IMR-90 (cell line): ENCODE measurements around the gene ZXDC. TPM values are rescaled to one million over a fixed set of nuclear protein-coding genes. Genes with fewer than 3 reads are reported as not detected.

ENCODE experiments used
- ATAC-seq: fragments of 200-7000 bp; cut with Tn5 transposase; 2 replicates; pipeline ENCODE4 v1.9.1; 2020; ENCODE audit warnings: low read depth, mild to moderate bottlenecking, moderate library complexity
- BruUV-seq: library from RNA; stranded (reverse); fragments of 400-500 nt; replicated peaks from 2 replicates; lab custom pipeline; 2021; lab: Mats Ljungman, UMichigan
- CTCF ChIA-PET: fragments of 300-600 bp; formaldehyde crosslinking; extraction: SDS; loops from one replicate; lab custom pipeline; 2021; ENCODE audit warnings: antibody characterized with exemption; lab: Yijun Ruan, JAX
- POLR2A ChIA-PET: fragments of 300-600 bp; sonication (Branson Sonifier 250); formaldehyde crosslinking; loops from one replicate; lab custom pipeline; 2022; ENCODE audit warnings: antibody characterized with exemption; ENCODE audit not compliant: unreplicated experiment; lab: Charles Lee
- DNase-seq: peaks from one replicate; pipeline ENCODE4 v3.0.0; 2013
- H2AFZ ChIP-seq: replicated peaks from 2 replicates; pipeline ENCODE3; 2013; ENCODE audit warnings: low read length, mild to moderate bottlenecking; ENCODE audit not compliant: poor library complexity
- H2AK5ac ChIP-seq: 2 replicates; pipeline ENCODE4 v1.6.1; 2013; ENCODE audit warnings: low read depth, low read length, inconsistent platforms
- H2AK9ac ChIP-seq: replicated peaks from 2 replicates; pipeline ENCODE3; 2013; ENCODE audit warnings: mild to moderate bottlenecking, low read depth, low read length, moderate library complexity; ENCODE audit not compliant: poor library complexity
- H2BK120ac ChIP-seq: 2 replicates; pipeline ENCODE4 v1.6.1; 2013; ENCODE audit warnings: low read depth, low read length, inconsistent platforms
- H2BK15ac ChIP-seq: 3 replicates; pipeline ENCODE4 v1.6.1; 2013; ENCODE audit warnings: low read depth, low read length, inconsistent platforms
- H2BK20ac ChIP-seq: 2 replicates; pipeline ENCODE4 v1.6.1; 2013; ENCODE audit warnings: low read depth, mild to moderate bottlenecking, inconsistent platforms, low read length, moderate library complexity
- H2BK5ac ChIP-seq: 2 replicates; pipeline ENCODE4 v1.6.1; 2013; ENCODE audit warnings: mild to moderate bottlenecking, low read depth, low read length, inconsistent platforms; ENCODE audit not compliant: poor library complexity, severe bottlenecking
- H3K14ac ChIP-seq: replicated peaks from 2 replicates; pipeline ENCODE4 v1.6.1; 2013; ENCODE audit warnings: low read depth, low read length, inconsistent platforms
- H3K18ac ChIP-seq: 2 replicates; pipeline ENCODE4 v1.6.1; 2013; ENCODE audit warnings: low read depth, low read length, control low read depth
- H3K23ac ChIP-seq: 2 replicates; pipeline ENCODE4 v1.6.1; 2013; ENCODE audit warnings: low read depth, low read length, inconsistent platforms
- H3K27ac ChIP-seq: 2 replicates; pipeline ENCODE4 v1.5.1; 2013; ENCODE audit warnings: mild to moderate bottlenecking, control low read depth, low read length; ENCODE audit not compliant: insufficient read depth
- H3K27me3 ChIP-seq: 2 replicates; pipeline ENCODE4 v1.6.1; 2013; ENCODE audit warnings: low read length; ENCODE audit not compliant: control insufficient read depth, insufficient read depth
- H3K36me3 ChIP-seq: 2 replicates; pipeline ENCODE4 v1.6.1; 2013; ENCODE audit warnings: low read length, mixed read lengths; ENCODE audit not compliant: control insufficient read depth, insufficient read depth
- H3K4ac ChIP-seq: 2 replicates; pipeline ENCODE4 v1.6.1; 2013; ENCODE audit warnings: low read depth, low read length, inconsistent platforms
- H3K4me1 ChIP-seq: 2 replicates; pipeline ENCODE4 v1.6.1; 2013; ENCODE audit warnings: low read length, mixed read lengths; ENCODE audit not compliant: control insufficient read depth, insufficient read depth
- H3K4me2 ChIP-seq: 2 replicates; pipeline ENCODE4 v1.6.1; 2013; ENCODE audit warnings: low read depth, mild to moderate bottlenecking, control low read depth, low read length, moderate library complexity
- H3K4me3 ChIP-seq: 2 replicates; pipeline ENCODE4 v1.5.1; 2013; ENCODE audit warnings: low read depth, mild to moderate bottlenecking, control low read depth, low read length, moderate library complexity; ENCODE audit not compliant: insufficient read depth
- H3K56ac ChIP-seq: 2 replicates; pipeline ENCODE4 v1.6.1; 2013; ENCODE audit warnings: low read length, inconsistent platforms; ENCODE audit not compliant: insufficient read depth; ENCODE audit errors: extremely low read depth
- H3K79me1 ChIP-seq, 2 experiments: 2 replicates each; pipeline ENCODE4 v1.6.1; 2013; ENCODE audit warnings: low read length in 2 of 2, inconsistent platforms in 1 of 2, low read depth in 1 of 2
- H3K9ac ChIP-seq: 2 replicates; pipeline ENCODE4 v1.6.1; 2013; ENCODE audit warnings: low read depth, low read length, control low read depth
- H3K9me1 ChIP-seq: 2 replicates; pipeline ENCODE4 v1.6.1; 2013; ENCODE audit warnings: low read length, inconsistent platforms; ENCODE audit not compliant: insufficient read depth
- H3K9me3 ChIP-seq: 2 replicates; pipeline ENCODE4 v1.6.1; 2013; ENCODE audit warnings: low read length; ENCODE audit not compliant: control insufficient read depth, insufficient read depth
- H4K20me1 ChIP-seq: 2 replicates; pipeline ENCODE4 v1.6.1; 2013; ENCODE audit warnings: low read length, inconsistent platforms; ENCODE audit not compliant: insufficient read depth
- H4K5ac ChIP-seq: 2 replicates; pipeline ENCODE4 v1.6.1; 2013; ENCODE audit warnings: mild to moderate bottlenecking, low read depth, low read length, control low read depth
- H4K8ac ChIP-seq, 2 experiments: 2 replicates each; pipeline ENCODE4 v1.6.1; 2013; ENCODE audit warnings: low read depth in 2 of 2, low read length in 2 of 2, control low read depth in 1 of 2, inconsistent platforms in 1 of 2
- H4K91ac ChIP-seq: 2 replicates; pipeline ENCODE4 v1.6.1; 2013; ENCODE audit warnings: low read depth, low read length, inconsistent platforms; ENCODE audit not compliant: insufficient read depth
- BHLHE40 ChIP-seq: fragments of 150-350 bp; IDR thresholded peaks from 2 replicates; pipeline ENCODE4 v1.6.1; 2016; ENCODE audit warnings: mild to moderate bottlenecking, low read depth, low read length
- CEBPB ChIP-seq: IDR thresholded peaks from 2 replicates; pipeline ENCODE4 v1.6.1; 2012; ENCODE audit warnings: low read depth, low read length, improper control_type of control experiment
- CHD1 ChIP-seq: IDR thresholded peaks from 2 replicates; pipeline ENCODE4 v1.6.1; 2012; ENCODE audit warnings: low read depth, low read length, improper control_type of control experiment
- CTCF ChIP-seq: conservative IDR thresholded peaks from 2 replicates; pipeline ENCODE4 v1.5.1; 2012; ENCODE audit warnings: mild to moderate bottlenecking, low read depth, low read length, improper control_type of control experiment
- ELK1 ChIP-seq: fragments of 150-350 bp; IDR thresholded peaks from 2 replicates; pipeline ENCODE4 v1.6.1; 2016; ENCODE audit warnings: low read depth, mild to moderate bottlenecking, low read length, moderate library complexity, borderline replicate concordance
- FOS ChIP-seq: fragments of 150-350 bp; IDR thresholded peaks from 2 replicates; pipeline ENCODE4 v1.6.1; 2016; ENCODE audit warnings: low read depth, low read length
- MAFK ChIP-seq: IDR thresholded peaks from 2 replicates; pipeline ENCODE4 v1.6.1; 2012; ENCODE audit warnings: low read depth, low read length, improper control_type of control experiment
- MAZ ChIP-seq: IDR thresholded peaks from 2 replicates; pipeline ENCODE4 v1.6.1; 2012; ENCODE audit warnings: low read depth, mild to moderate bottlenecking, low read length, improper control_type of control experiment, moderate library complexity, borderline replicate concordance
- MXI1 ChIP-seq: IDR thresholded peaks from 2 replicates; pipeline ENCODE4 v1.6.1; 2012; ENCODE audit warnings: low read depth, mild to moderate bottlenecking, low read length, moderate library complexity, borderline replicate concordance
- NFE2L2 ChIP-seq: fragments of 150-350 bp; IDR thresholded peaks from 2 replicates; pipeline ENCODE4 v1.6.1; 2016; ENCODE audit warnings: low read depth, mild to moderate bottlenecking, low read length
- POLR2A ChIP-seq: IDR thresholded peaks from 2 replicates; pipeline ENCODE4 v1.6.1; 2012; ENCODE audit warnings: mild to moderate bottlenecking, low read depth, low read length
- RAD21 ChIP-seq: IDR thresholded peaks from 2 replicates; pipeline ENCODE4 v1.6.1; 2012; ENCODE audit warnings: low read length, improper control_type of control experiment
- RCOR1 ChIP-seq: IDR thresholded peaks from 2 replicates; pipeline ENCODE4 v1.6.1; 2012; ENCODE audit warnings: mild to moderate bottlenecking, low read length, improper control_type of control experiment; ENCODE audit not compliant: insufficient replicate concordance
- RFX5 ChIP-seq: IDR thresholded peaks from 2 replicates; pipeline ENCODE4 v1.8.0; 2012; ENCODE audit warnings: low read depth, mild to moderate bottlenecking, low read length, moderate library complexity
- SMC3 ChIP-seq: fragments of 150-350 bp; IDR thresholded peaks from 2 replicates; pipeline ENCODE4 v1.6.1; 2016; ENCODE audit warnings: low read depth, mild to moderate bottlenecking, antibody characterized with exemption, low read length, moderate library complexity
- WGBS, 2 experiments: methylation state at CpG; one replicate each; pipeline versions ENCODE4 v1.1.5 to v1.1.7; 2013; ENCODE audit warnings: missing lambda C conversion rate in 2 of 2; ENCODE audit not compliant: insufficient read length in 1 of 2; ENCODE audit errors: extremely low coverage in 2 of 2; 5-methylcytosine and 5-hydroxymethylcytosine counted together
- dilution Hi-C: fragments of 300-500 bp; cut with HindIII; formaldehyde crosslinking; loops from one replicate; pipeline ENCODE4 v1.14.3; 2018; ENCODE audit warnings: low sequenced_read_pairs; ENCODE audit not compliant: unreplicated experiment
- in situ Hi-C: fragments of 300-500 bp; cut with MboI; formaldehyde crosslinking; loops from 3 replicates; pipeline ENCODE4 v1.14.3; 2019; ENCODE audit warnings: low sequenced_read_pairs, inconsistent platforms, mixed read lengths
- intact Hi-C: fragments of 100-400 bp; cut with micrococcal nuclease; formaldehyde crosslinking; loops from 2 replicates; pipeline ENCODE4 v1.10.0; 2022
- polyA plus RNA-seq, 3 experiments: library from polyadenylated mRNA; depleted of rRNA; stranded (reverse); fragments of >200 nt; gene quantifications; 2 replicates each; pipeline ENCODE4 v1.2.3, GENCODE V29; 2012; ENCODE audit warnings: low replicate concordance in 1 of 3
- total RNA-seq: library from RNA; depleted of rRNA; stranded (reverse); fragments of >200 nt; gene quantifications from 2 replicates; pipeline ENCODE4 v1.2.3, GENCODE V29; 2012
- TF ChIP-seq, protein P1 (sequence below): fragments of 150-350 bp; IDR thresholded peaks from 2 replicates; pipeline ENCODE4 v1.6.1; 2017; ENCODE audit warnings: mild to moderate bottlenecking, antibody characterized with exemption, low read length, low read depth

The ZXDC gene
- total and polyA plus RNA-seq, 2 of the 4 experiments (the other 2 are of a cell fraction), result 11.5 to 14.3 TPM

GRCh38 chr3:126390751-126391150 lies 84.9 kb downstream of the ZXDC start:
- Histone ChIP-seq H3K79me1 (no peaks in the 10 kb centered on the region), H3K4me2 (no peak overlapping the region), H3K14ac (no peak overlapping the region), H4K8ac (no peak overlapping the region), H3K4ac (no peak overlapping the region), H3K9ac (no peak overlapping the region), H3K27ac (no peak overlapping the region), H3K9me3 (no peaks in the 10 kb centered on the region), H2BK120ac (no peak overlapping the region), H2BK15ac (no peak overlapping the region), H3K9me1 (no peaks in the 10 kb centered on the region), H4K20me1 (no peaks in the 10 kb centered on the region), H3K27me3 (peaks cover 40% of the 10 kb centered on the region), H4K5ac (no peak overlapping the region), H3K18ac (no peak overlapping the region), H3K23ac (no peak overlapping the region), H3K36me3 (no peaks in the 10 kb centered on the region), H3K56ac (no peak overlapping the region), H3K4me1 (no peaks in the 10 kb centered on the region), H2BK20ac (no peak overlapping the region), H2AK9ac (no peak overlapping the region), H2AK5ac (no peak overlapping the region), H2BK5ac (no peak overlapping the region), H4K91ac (no peak overlapping the region), H3K4me3 (no peak overlapping the region), H2AFZ (no peak overlapping the region)
- TF ChIP-seq MAFK, result no peak
- TF ChIP-seq, protein P1, sequence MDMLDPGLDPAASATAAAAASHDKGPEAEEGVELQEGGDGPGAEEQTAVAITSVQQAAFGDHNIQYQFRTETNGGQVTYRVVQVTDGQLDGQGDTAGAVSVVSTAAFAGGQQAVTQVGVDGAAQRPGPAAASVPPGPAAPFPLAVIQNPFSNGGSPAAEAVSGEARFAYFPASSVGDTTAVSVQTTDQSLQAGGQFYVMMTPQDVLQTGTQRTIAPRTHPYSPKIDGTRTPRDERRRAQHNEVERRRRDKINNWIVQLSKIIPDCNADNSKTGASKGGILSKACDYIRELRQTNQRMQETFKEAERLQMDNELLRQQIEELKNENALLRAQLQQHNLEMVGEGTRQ, result no peak
- TF ChIP-seq RCOR1, result no peak
- TF ChIP-seq SMC3, result no peak
- TF ChIP-seq CEBPB, result no peak
- no peak for TF ChIP-seq POLR2A
- no peak for TF ChIP-seq MAZ
- no peak for TF ChIP-seq RFX5
- no peak for TF ChIP-seq CTCF
- no peak for TF ChIP-seq BHLHE40
- TF ChIP-seq ELK1, result no peak
- TF ChIP-seq MXI1, result no peak
- TF ChIP-seq CHD1, result no peak
- no peak for TF ChIP-seq FOS
- TF ChIP-seq RAD21, result no peak
- no peak for TF ChIP-seq NFE2L2
- ChIA-PET POLR2A (no interaction called here), CTCF (interaction anchor here (2.0 kb wide), 1 partner anchor 257 kb away, joined by 6 read pairs; no protein-coding TSS in a partner anchor)
- DNase-seq (no peak), ATAC-seq (no peak)
- BruUV-seq, result no TSS peak
- dilution Hi-C loops (no loop called here), in situ Hi-C loops (loop anchor here (10.0 to 25.0 kb wide), 2 partner anchors 146 to 428 kb away; partner anchors contain the start of gene ROPN1B), intact Hi-C loops (no loop called here)
- 45% methylated on average over 3 of the region's 4 CpGs; no CpG with 5 or more reads in 1 of the 2 experiments for WGBS, 2 experiments
